HG03196 (cell line): ENCODE data around the gene C16orf89.

ENCODE experiments used
- ATAC-seq: cut with Tn5 transposase; IDR thresholded peaks from one replicate; pipeline ENCODE4 v1.9.1; 2021; ENCODE audit not compliant: unreplicated experiment

Gene C16orf89

DNA sequence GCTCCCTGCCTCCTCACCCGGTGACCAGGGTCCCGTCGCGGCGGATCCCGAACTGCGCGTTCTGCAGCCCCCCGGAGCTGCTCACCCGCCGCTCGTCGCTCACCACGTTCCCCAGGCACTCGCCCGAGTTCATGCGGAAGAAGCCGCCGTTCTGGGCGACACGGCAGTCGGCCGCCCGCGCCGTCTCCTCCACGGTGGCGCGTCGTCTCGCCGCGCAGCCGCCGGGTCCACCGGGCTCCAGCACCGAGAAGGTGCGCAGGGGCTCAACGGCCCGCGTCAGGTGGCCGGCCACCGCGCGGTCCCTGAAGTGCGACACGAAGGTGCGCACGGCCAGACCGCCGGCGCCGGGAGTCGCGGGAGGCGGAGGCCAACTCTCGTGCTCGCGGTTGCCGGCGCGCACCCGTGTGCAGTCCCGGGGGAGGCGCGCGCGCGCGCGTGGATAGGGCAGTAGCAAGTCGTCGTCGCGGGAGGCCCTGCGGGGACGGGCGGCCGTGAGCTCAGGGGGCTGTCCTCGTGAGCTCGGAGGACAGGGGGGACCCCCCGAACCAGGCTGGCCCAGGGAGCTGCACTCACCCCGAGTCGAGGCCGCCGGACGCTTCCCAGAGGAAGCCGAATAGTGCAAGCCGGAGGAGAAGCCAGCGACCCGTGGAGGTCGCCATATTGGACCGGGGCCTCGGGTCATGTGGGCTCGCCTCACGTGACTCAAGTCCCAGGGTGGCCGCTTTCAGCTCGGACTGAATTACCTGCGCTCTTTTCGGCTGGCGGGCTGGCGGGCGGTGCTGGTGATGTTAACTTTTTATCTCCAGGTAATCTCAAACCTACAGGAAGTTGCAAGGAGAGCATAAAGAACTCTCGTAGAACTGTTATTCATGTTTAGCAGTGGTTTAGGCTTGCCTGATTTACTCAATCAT is 32.2 kb downstream of the C16orf89 start, which contains the start of gene NAGPA:
Gene NAGPA (minus strand): TSS at position 680 of the 911 bp plus-strand sequence. CDS start 21 bp downstream, at position 659.
- peak; percentile 85 for ATAC-seq

- no peak for ATAC-seq
Measured at GRCh38 chr16:5032748-5033167, 33.0 kb downstream of the C16orf89 start.

- no peak for ATAC-seq
Measured at GRCh38 chr16:5031601-5032000, 34.2 kb downstream of the C16orf89 start.

GRCh38 chr16:5030251-5030870 is 35.4 kb downstream of the C16orf89 start:
- ATAC-seq = no peak

DNA sequence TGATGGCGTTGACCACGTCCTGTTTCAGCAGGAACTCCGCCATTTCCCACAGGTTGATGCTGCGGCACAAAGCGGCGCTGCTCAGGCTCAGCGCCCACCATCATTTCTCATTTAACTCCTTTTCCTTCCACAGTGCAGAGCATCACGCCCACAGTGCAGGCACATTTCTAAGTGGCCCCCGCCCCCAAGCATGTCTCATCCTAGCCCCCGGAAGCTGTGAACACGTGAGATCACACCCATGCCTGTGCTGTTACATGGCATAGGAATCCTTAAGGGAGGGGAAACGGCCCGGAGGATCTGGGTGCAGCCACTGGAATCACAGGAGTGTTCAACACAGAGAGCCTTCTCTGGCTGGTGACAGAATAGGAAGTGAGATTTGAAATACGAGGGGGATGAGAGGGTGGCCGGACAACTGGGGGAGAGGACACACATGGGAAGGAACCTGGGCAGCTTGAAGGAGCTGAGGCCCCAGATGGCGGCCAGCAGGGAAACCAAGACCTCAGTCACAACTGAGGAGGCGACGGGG is 36.7 kb downstream of the C16orf89 start:
- no peak for ATAC-seq

DNA sequence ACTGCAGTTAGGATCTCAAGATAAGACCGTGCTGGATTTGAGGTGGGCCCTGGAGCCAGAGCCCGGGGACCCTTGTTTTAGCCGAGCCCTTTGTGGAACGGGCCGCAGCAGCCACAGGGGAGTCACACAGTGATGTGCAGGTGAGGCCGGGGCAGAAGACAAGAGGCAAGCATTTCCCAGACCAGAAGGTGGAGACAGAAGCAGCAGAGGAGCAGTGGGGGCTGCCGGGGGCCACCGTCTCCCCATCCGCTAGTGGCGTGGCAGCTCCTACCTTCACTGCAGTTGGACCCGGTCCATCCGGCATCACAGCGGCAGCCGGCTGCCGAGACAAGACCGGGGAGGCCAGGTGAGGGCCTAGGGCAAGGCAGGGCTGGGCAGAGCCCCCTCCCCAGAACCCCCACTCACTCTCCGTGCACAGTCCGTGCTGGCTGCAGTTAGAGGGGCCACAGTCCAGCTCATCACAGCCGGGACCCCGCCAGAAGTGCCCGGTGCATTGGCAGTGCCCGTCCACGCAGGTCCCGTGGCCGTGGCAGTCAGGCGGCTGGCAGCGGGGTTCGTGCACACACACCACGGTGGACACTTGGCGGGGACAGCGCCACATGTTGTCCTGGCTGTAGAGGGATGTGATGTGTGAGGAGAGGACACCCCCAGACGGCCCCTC is 38.1 kb downstream of the C16orf89 start:
- ATAC-seq = no peak

DNA sequence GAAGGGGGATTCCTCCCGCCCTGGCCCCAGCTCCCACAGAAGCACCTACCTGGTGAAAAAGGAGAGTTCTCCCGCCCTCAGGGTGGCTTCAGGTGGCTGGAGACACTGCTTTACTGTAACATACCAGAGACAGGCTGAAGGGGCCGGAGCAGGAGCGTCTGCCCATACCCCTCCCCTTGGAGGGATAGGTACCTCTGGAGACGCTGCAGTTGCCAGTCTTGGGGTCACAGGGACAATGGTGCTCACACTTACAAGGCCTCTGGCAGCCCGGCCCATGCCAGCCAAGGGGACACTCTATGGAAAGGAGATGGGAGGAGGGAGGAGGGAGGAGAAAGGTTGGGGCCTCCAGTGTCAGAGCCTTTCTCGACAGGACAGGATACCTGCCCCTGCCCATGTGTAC is 38.7 kb downstream of the C16orf89 start:
- ATAC-seq = no peak

DNA sequence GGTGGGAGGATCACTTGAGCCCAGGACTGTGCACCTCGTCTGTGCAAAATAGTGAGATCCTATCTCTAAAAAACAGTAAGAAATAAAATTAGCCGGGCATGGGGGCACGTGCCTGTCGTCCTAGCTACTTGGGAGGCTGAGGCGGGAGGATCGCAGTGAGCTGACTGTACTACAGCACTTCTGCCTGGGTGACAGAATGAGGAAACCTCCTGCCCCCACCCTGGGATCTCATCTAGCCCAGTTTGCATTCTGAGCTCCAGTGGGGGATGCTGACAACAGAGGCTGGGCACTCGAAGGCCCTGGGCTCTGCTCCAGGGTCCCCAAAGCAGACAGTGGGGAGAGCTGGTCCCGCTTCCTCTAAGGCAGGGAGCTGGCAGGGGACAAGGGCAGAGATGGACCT is 39.1 kb downstream of the C16orf89 start:
- ATAC-seq = no peak

DNA sequence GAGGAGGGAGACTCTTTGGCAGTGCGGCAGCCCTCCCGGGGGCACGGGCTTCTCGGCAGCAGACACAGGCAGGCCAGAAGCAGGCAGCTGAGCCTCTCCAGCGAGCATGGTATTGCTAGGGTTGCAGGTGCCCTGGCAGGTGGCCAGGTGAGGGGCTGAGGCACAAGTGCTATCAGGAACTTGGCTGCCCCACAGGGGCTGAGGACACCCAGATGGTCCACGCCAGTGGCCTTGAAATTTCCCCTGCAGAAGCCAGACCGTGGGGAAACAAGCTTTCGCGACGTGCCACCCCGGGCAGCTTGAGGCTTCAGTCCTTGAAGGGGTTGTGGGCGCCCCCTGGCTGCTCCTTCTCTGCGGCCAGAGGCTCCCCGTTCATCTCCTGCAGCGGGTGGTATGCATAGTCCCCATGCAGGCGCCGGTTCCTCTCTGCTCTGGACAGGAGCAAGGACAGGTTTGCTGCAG is 40.6 kb downstream of the C16orf89 start:
- no peak for ATAC-seq

DNA sequence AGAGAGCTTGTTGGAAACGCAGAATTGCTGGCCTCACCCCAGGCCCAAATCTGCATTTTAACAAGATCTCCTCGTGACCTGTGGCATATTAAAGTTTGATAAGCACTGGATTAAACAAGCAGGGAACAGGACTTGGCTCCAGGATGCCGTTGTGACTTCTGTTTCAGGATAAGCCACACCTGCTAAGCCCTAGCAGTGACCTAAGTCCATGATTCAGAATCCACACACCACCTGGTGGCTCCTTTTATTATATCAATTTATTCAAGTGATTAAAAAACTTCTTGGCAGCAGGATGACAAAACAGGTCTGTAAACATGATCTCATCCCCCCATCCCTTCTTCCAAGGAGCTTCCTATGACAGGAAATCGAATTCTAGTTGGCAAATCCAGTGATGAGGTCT is 41.1 kb downstream of the C16orf89 start:
- no peak for ATAC-seq

DNA sequence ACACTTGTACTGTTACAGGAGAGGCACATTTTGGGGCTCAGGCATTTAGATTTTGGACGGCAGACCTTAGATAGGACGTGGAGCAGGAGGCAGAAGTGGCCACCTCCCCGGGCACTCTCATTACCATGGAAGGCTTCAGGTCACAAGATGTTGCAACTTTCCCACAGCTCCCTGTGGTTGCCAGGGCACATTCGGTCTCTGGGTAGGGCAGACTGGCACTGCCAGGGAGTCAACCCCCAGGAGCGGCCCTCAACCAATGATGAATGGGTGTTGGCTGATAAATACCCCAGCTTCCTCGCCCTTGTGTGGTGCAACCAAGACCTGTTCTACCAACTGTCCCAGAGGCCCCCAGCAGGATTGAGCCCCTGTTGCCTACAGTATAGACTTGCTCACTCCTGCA is 43.2 kb downstream of the C16orf89 start:
- ATAC-seq = no peak

DNA sequence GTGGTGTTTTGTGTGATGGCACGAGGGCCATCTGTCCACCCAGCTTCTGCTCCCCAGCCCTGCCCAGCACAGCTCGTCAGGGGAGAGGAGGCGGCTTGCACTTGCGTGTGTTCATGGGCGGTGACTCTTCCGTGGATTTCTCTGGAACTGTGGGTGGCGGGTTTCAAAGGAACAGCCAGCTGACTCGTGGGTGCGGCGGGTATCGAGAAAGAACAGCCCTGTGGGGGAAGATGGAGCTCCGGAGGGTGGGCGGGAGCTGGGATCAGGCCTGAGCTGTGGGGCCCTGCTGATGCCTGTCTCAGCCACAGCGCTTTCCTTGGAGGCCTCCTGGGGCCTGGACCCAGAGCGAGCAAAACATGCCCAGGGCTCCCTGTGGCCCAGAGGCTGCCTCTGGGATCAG is 45.2 kb downstream of the C16orf89 start:
- no peak for ATAC-seq

DNA sequence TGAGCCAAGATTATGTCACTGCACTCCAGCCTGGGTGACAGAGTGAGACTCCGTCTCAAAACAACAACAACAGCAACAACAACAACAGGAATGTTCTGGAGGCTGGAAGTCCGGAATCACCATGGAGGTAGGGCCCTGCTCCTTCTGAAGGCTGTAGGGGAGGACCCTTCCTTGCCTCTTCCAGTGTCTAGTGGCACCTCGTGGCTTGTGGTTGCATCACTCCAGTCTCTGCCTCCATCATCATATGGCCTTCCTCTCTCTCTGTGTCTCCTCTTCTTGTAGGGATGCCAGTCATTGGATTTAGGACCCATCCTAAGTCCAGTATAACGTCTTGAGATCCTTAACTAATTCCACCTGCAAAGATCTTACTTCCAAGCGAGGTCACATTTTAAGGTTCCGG is 46.0 kb downstream of the C16orf89 start:
- no peak for ATAC-seq

GRCh38 chr16:5018793-5019192 is 47.0 kb downstream of the C16orf89 start:
- no peak for ATAC-seq

DNA sequence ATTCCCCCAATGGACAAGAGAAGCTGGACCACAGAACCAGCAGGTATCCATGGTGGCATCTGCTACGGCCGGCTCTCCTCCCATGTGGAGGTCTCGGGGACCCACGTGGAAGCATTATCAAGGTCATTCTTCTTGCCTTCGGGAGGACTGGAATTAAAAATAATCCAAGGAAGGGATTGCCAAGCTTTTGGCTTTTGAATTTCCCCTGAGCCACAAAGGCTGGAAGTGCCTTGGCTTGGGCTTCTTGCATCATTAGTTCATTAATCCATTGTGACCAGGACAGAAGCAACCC is 48.1 kb downstream of the C16orf89 start:
- no peak for ATAC-seq

DNA sequence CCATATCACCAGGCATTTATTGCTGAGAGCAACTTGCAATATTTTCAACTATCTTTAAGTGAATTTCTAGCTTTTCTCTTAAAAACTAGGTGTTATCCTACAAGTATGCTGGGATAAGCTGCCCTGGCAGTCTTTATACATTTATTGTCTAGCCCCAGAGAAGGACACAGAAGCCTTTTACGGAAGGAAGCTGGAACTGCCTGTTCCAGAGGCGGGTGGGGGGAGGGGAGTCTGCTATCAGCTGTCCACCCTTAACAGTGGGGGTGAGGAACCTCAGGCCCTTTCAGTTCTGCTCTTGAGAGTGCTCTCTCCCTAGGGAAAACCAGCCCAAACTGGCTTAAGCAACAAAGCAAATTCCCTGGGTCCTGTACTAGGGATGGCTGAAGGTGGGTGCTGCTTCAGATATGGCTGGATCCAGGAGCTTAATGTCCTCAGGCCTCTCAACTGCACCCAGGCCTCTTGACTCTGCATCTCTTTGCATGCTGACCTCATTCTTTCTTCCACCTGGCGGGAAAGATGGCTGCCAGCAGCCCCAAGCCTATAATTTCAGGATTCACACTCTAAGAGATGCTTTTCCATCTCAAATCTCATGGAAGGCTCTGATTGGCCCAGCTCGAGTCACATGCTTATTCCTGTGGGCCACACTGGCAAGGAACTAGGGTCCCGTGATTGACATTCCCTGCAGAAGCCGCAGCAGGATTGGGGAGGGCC is 48.6 kb downstream of the C16orf89 start:
- ATAC-seq = no peak

- no peak for ATAC-seq
Measured at GRCh38 chr16:5015887-5016286, 49.9 kb downstream of the C16orf89 start.

DNA sequence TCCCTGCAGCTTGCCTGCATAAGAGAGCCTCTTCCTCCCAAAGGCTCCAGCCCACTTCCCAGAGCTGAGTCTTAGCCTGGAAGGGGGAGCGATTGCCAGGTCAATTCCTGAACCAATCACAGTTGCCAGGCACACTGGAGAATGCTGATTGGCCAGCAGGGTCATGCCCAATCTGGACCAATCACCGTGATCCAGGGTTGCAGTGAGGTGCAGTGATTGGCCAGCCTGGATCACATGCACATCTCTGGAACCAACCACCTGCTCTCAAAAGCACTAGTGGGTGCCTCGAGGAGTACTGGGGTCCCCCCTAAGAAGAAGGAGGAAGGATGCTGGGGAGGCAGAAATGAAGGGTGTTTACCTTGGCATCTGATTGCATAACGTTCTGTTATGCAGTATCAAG is 50.4 kb downstream of the C16orf89 start:
- no peak for ATAC-seq

DNA sequence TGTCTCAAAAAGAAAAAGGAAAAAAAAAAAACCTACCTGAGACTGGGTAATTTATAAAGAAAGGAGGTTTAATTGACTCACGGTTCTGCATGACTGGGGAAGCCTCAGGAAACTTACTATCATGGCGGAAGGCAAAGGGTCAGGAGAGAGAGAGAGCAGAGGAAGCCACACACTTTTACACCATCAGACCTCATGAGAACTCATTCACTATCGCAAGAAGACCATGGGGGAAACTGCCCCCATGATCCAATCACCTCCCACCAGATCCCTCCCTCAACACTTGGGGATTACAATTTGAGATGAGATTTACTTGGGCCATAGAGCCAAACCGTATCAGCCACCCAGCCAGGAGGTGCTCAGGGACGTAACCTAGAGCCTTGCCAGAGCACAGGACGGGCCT is 52.9 kb downstream of the C16orf89 start:
- ATAC-seq = no peak

DNA sequence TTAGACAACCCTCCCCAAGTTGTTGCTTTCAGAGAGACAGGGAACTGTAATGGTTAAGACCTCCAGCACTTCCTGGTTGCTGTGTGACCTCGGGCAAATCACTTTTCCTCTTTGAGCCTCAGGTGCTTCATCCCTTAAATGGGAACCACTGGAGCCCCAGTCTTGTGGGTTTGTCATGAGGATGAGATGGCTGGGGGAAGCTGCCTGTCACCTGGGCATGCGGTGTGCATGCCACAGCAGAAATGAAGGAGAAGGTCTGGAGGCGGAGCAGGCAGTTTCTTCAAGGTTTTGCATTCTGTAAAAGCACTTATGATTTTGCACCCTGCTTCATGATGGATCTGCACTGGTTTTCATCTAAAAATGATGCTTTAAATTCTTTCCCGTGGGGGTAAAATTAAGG is 54.1 kb downstream of the C16orf89 start:
- no peak for ATAC-seq
